NCI-H82 (cell line): Measurements from ENCODE around the gene MEGF11.

Experiments
- DNase-seq: peaks from one replicate; lab custom pipeline; 2025; lab: John Stamatoyannopoulos, UW

Gene MEGF11

DNA sequence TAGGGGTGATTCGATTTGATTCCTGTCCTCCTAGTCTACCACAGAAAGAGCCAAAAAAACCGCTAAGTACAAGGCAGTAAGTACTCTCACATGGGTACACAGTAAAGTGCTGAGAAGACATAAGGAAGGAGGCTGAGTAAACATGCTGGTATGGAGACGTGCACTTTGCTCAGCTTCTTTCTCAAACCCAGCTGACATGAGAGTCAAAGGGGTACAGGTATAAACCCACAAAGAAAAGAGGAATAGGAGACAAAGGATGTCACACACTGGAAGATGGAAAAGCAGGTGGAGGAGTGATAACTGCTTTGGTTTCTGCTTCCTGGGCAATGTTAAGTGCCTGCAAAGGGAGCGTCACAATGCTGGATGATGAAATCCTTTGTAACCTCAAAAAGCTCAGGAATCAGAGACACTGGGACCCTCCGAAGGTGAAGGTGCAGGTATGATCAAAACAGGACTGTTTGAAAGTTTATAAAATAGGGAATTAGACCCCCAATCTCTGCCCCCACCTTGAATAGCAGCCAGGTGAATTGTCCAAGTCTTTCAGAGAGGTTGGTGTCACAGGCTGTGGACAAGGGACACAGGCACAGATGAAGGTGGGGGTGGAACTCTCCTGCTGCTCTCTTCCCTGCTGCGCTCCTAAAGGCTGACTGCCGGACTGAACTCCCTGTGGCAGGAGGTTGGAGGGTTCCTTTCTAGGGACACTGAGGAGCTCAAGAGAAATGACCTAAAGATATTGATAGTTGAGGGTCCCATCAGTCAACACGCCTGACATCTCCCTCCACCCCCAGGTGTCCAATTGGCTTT, 282.4 kb downstream of the MEGF11 start:
- DNase-seq, result peak; percentile 83

DNA sequence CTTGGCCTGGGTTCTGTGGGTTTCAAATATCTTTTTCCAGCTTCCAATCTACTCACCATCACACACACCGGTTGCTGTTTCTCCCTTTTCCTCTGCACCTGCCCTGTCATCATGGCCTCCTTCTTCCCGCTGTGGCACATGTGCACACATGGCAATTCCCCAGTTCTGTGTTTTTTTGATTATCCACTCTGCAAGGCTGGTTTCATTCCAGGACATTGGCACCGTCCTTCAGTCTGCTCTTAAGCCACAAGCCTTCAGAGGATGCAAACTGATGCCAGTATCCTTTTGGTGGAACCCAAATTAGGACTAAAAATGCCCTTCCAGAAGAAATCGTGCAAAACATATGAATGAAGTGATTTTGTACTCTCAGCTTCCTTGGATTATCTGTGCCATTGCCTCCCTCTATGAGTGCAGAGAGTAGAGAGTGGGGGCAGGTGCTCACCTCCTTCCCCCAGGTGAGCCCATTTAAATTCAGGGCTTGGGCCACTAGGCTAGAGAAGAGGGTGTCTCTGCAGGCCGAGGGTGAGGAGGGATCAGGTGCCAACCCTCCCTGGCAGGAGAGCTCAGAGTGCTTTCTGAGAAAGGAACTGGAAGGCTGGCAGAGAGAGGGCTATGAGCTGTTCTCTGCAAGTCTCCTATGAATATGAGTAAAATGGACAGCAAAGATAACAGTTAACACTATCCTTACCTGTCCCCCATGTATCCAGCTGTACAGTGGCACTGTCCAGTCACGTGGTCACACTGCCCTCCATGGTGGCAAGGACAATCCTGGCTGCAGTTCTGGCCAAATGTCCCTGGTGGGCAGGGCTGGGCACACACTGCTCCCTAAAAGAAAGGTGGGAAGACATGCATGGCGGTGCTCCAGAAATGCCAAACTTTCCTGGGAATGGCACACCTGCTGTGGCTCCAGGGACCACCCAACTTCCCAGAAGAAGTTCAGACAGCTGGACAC, 283.4 kb downstream of the MEGF11 start:
- no peak for DNase-seq

DNA sequence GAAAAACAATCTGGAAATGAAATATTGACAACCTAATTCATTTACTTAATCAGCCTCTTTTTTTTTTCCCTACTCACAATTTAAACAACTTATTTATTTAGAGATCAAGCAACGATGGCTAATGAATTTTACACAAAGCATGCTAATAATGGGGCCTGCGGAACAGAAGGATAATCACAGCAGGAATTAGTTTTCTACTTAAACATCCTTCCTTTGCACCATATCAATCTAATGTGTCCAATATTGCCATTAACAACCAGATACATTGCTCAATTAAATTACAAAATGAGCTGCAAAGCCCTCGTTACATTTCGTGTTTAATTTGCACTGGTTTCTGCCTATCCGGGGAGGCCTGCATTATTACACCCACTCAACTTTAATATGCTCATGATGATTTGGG, 285.0 kb downstream of the MEGF11 start:
- DNase-seq, result no peak

DNA sequence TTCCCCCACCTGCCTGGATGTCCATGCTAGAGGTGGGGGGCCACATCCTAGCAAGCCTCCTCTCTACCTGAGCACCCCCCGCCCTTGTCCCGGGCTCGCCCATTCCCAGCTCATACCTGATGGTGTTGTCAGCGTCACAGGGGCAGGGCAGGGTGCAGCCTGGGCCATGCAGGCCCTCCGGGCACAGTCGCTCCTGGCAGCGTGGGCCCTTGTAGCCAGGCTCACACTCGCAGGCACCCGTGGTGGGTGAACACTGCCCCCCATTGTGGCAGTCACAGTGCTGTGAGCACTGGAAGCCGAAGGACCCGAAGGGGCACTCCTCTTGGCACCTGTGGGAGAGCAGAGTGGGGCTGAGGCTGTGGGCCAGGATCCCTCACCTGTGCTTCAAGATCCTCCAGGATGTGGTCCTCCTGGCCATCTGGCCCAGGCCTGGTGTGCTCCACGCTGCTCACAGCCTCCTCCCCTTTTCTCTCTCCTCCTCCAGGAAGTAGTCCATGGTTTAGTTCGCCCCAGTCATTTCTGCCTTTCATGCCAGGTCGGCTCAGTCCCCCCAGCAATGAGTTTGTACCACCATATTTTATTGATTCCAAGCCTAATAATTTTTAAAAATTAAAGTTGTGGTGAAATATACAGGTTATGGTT, 288.6 kb downstream of the MEGF11 start:
- no peak for DNase-seq

DNA sequence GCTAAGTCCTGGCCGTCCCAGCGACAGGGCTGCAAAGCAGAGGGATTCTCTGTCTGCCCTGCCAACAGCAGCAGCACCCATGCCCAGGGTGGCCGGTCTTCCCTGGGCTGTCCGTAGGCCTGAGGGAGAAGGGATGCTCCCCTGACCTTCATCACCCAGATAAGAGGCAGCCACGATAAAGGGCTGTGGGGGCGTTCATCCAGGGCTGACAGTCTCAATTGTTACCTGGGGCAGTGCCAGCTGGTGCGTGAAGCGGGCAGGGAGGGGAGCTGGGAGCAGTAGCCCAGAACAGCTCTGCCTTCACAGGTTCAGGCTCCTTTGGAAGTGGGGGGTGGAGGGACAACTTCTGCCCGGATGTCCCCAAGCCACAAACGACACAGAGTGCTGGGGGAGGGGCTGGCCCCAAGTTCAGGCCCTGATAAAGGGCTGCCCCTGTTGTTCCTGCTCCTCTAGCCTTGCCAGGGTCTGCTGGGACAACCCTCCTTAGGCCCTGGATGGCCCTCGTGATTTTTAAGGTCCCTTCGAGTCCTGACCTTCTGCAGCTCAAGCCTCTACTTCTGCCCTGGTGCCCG, 289.6 kb downstream of the MEGF11 start:
- no peak for DNase-seq

DNA sequence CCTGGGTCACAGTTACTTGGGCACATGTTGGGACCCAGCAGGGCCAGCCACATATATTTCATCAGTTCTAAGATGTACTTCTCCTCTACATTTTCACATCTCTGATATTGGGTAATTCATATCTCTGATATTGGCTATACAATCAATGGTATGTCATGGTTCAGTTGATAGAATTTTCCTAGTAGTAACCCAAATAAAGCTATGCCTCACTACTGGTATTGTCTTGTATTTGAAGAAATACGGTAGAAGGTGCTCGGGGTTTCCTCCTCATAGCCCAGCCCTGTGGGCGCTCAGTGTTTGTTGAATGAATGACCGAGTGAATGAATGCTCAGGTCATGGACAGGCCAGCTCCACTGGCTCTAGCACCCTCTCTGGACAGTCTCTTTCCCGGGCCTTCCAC, 290.2 kb downstream of the MEGF11 start:
- DNase-seq, result no peak

DNA sequence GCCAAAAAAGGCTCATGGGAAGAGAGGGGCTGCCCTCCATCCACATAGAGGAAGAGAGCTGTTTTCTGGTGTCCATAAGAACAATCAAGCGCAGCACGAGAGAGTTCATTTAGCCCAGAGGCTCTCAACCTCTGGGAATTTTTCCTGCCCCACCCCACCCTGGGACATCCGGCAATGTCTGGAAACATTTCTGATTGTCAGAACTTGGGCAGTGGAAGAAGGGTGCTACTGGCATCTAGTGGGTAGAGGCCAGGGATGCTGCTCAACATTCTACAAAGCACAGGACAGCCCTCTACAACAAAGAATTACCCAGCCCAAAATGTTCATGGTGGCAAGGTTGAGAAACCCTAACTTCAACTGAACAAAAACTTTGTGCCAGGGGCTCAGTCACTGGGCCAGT, 291.4 kb downstream of the MEGF11 start:
- no peak for DNase-seq

DNA sequence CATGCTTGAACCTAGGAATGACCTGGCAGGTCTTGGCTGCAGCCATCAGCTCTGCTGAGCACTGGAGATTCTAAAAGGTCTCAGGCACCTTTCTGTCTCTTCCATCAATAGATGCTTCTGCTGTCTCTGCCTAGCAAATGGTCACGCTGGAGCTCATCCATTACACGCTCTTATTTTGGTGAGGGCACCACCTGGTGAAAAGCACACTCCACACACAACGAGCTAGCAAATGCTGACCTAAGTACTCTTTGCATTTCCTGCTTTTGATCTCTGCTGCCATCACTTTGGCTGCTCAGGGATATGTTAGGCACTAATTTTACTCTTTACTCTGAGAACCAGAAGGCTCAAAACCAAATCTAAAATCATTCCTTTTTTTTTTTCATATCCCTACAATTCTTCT, 293.0 kb downstream of the MEGF11 start:
- DNase-seq, result no peak

DNA sequence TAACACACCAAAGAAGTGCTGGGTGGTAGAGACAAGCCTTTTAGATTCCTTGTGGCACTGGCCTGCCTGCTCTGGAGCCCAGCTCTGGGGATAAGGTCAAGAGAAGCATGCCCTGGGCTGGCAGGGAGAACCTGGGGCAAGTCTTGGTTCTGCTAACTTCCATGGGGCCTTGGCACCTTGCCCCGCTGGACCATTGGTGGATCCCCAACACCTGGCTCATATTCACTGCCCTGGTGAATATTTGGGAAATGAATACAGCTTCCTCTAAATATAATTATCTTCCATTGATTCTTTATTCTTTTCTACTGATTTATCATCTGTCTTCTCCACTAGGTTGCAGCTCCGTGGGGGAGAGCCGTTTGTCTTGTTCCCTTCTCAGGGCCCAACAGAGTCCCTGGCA, 294.7 kb downstream of the MEGF11 start:
- DNase-seq, result no peak

DNA sequence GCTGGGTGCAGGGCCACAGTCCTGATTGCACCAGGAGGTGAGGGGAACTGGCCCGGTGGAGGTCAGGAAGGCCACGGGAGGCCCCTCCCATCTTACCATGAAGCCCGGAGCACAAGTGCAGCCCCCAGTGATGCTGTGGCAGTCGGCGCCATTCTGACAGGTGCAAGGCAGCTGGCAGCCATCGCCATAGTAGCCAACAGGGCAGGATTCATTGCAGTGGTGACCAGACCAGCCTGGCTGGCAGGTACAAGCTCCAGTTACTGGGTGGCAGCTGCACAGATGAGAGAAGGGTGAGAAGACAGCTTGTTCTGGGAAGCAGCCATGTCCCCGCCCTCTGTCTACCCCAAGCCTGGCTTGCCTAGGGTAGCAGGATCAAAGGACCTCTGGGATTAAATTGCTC, 296.1 kb downstream of the MEGF11 start:
- no peak for DNase-seq

DNA sequence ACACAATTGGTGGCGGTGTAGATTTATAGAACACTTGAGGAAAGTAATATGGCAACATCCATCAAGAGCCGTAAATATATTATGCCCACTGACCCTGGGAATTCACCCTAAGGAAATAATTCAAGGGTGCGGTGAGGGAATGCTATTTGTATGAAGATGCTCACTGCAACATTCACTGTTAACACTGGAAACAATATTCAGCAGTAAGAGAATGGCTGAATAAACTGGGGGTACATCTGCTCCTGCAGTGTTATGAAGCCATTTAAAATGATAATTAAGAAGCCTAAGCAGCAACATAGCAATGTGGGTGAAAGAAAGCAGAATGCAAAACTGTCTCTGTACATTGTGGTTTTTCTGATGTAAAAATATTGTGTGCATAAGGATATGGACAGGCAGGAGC, 296.7 kb downstream of the MEGF11 start:
- no peak for DNase-seq

DNA sequence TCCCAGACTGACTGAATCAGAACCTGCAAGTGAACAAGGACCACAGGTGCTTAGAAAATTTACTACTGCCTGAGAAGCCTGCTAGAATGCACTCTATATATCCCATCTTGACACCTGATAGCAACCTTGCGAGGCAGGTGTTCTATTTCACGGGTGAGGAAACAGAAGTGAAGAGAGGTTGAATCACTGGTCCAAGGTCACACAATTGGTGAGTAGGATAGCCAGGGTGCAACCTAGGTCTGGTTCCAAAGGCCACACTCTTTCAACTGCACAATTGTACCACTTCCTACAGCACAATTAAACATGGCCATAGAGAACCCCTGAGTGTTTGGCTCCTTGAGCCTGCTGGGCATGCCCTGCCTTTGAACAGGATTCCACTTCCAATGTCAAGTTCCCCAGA, 297.2 kb downstream of the MEGF11 start:
- no peak for DNase-seq

DNA sequence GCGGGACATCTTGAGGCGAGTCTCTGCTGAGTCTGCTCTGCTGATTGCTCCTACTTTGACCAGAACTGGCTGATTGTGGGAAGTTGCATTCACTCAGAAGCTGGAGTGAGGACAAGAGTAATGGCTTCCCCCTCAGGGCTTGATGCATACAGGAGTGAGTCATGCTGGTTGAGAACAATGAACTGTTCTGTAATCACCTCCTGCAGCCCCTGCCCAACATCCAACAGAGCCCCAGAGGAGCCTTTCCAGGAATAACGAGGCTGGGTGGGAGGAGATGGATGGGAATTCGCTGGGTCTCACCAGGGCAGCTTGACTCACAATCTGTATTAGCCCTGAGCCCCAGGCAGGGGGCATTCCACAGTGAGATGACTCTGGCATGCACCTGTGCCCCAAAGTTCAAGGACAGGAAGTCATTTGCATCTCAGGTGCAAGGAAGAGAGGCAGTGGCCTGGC, 299.2 kb downstream of the MEGF11 start:
- DNase-seq, result no peak

DNA sequence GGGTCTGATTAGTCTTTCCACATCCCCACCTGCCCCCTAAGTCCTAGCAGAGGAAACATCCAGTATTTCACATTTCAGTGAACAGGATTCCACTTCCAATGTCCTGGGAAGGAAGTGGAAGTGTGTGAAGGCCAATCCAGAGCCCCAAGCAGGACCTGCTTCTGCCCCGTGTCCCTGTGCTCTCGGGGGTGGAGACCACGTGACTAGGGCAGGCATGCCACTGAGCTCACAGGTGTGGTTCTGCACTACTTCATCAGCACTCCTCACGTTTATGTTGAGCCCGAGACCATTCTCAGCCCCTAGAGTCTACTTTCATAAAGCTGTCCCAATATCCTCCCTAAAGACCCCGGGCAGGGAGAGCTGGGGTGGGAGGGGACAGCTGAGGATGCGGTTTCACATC, 299.9 kb downstream of the MEGF11 start:
- DNase-seq, result no peak

DNA sequence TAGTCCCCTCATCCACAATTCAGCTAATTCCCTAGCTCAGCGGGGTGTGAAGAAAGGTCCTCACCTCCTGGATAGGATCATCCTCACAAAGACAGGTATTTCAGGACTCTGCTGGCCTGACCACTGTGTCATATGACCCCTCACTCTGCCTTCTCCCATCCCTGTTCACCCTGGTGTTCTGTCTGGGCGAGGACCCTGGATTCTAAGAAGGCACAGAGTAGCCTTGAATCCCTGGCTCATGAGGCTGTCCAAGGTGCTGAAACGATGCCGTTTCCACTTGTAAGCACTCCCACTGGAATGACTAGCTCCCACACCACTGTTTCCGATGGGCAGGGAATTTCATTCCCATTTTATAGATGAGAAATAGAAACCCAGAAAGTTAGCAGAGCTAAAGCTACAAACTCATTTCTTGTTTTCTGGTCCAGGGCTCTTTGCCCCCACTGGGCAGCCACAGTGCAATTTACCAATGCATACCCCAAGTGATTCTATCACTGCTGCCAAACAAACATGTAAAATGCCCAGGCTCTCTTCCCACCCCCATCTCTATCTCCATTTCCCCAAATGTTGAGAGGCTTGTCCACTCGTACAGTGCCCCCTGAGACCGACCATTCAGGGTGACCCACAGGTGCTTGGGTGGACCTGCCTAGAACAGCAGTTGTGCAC, 301.0 kb downstream of the MEGF11 start:
- DNase-seq, result no peak

DNA sequence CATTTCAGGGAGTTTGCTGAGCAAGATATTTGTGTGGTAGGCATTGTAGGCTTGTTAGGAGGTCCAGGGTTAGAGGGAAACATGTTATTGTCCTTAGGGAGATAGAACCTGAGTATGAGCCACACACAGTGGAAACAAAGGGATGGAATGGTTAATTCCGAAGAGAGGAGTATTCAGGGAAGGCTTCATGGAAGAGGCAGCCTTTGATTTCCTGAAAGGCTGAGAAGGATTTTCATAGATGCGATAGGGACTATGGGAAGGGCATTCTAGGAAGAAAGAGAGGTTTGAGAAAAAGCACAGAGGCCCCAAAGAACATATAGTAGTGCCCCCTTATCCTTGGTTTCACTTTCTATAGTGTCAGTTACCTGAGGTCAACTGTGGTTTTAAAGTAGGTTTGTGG, 302.5 kb downstream of the MEGF11 start:
- no peak for DNase-seq

DNA sequence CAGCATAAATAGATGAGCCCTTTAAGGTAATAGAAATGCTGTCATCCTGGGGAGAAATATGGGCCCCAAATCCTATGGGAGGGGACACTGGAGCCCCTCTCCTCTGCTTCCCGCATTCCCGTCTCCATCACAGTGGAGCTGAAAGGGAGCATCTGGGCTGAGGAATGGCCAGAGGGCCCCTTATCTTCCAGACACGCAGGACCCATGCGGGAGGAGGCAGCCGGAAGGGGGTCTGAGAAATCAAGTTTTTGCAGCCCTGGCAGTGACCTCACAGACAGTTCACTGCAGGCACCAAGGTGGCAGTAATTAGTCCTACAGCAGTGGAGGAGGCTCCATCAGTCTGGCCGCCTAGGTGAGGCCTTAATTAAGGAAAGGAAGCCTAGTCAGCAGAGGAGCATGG, 304.1 kb downstream of the MEGF11 start:
- DNase-seq, result no peak

DNA sequence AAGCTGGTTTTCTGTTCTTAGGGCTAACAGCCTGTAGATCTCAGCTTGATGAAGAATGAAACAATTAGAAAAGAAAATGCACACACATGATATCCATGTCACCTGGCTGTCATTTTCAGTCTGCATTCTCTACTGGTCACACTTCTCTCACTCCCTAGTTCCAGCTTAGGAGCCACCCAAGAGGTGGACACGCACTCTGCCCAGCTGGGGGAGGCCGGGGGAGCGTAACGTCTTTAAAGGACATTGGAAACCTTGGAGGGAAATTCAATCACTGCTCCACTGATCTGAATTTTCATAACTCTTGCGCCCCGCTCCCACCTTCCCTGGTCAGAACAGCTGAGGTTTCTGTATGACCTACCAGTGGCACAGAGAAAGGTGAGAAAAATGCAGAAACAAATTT, 304.5 kb downstream of the MEGF11 start:
- no peak for DNase-seq

DNA sequence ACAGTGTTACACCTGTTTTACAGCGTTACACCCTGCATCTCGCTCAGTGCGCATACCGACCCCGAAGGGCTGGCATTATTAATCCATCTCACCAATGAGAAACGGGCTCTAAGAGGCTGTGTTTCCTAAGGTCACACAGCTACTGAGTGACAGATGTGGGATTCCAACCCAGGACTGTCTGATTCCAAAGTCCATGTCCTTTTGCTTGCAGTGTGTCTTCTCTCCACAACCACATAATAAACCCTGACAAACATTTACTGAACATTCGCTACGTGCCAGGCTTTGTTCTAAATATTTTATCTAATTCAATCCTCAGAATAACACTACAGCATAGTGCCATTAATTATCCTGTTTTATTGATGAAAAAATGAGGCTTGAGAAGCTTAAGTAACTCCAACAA, 305.2 kb downstream of the MEGF11 start:
- DNase-seq, result peak; percentile 63

DNA sequence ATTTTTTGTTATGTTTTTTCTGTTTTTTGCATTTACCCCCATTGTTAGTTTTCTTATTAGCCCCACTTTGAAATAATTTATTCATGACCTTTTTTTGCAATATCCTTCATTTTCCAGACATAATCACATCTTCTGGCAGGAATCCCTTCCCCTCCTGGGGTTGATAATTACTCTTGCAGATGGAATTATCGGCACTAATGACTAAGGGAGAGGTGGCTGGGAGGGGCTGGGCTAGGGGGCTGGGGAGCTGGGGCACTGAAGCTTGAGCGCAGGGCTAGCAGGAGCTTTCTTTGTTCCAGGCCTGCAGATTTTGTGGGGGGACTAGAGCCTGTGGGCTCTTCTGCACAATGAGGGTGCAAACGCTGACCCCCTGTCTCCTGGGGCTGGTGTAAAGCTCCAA, 306.5 kb downstream of the MEGF11 start:
- peak; percentile 58 for DNase-seq

DNA sequence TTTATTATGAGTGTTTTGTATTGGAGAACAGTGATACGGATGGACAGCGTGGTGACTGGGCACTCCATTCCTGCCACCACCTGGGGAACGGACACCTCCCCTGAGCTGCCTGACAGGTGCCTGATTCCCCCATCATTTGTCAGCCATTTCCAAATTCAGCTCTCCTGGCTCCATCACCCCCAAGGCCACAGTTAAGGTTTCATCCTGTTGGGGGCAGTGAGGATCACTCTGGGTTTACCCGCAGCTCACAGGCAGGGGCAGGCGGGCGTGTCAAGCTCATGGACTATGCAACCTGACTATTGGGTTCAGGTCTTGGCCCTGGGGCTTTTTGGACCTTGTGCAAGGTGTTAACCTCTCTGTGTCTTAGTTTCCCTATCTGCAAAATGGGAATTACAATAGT, 307.9 kb downstream of the MEGF11 start:
- peak; percentile 32 for DNase-seq

DNA sequence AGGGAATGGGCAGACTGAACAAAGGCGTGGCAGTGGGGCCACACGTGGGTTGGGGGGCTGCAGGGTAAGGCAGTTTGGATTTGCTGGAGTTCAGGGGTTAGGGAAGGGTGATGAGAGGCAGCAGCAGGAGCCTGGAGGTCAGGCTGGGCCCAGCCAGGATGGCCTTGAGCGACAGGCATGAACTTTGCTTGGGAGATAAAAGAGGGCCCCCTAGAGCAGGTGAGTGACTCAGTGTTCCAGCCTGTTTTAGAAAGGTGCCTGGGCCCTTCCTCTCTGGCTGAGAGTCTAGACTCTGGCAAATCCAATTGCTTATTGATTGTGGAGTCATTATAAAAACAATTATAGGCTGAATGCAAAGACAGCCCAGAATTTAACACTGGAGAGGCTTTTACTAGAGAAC, 309.1 kb downstream of the MEGF11 start:
- no peak for DNase-seq
